Naive thymus-derived CD4-positive, alpha-beta T cell (primary cell): ENCODE results near the gene MAT2B. TPM values are rescaled to one million over a fixed set of nuclear protein-coding genes. Genes with fewer than 3 reads are reported as not detected.

Experiments used
- ATAC-seq: fragments of 150-1000 bp; cut with Tn5 transposase; 2 replicates; pipeline ENCODE4 v1.10.0; 2021; ENCODE audit warnings: mild to moderate bottlenecking, moderate library complexity
- CTCF ChIA-PET: fragments of 350-600 bp; sonication (Branson Sonifier 250); formaldehyde crosslinking; loops from one replicate; lab custom pipeline; 2021; ENCODE audit warnings: antibody characterized with exemption; lab: Charles Lee
- POLR2A ChIA-PET: fragments of 350-600 bp; sonication (Branson Sonifier 250); formaldehyde crosslinking; loops from one replicate; lab custom pipeline; 2021; ENCODE audit warnings: antibody characterized with exemption, inconsistent platforms; lab: Charles Lee
- DNase-seq, 9 donors: peaks; one replicate each; pipeline versions ENCODE4 v3.0.0 to v3.0.0-alpha.2; 2020 to 2022; ENCODE audit warnings: mixed read lengths in 1 of 9
- H3K27ac ChIP-seq: one replicate; pipeline ENCODE4 v1.7.0; 2013; ENCODE audit warnings: mild to moderate bottlenecking, low read depth, low read length, moderate library complexity
- H3K27me3 ChIP-seq, 2 donors: one replicate each; pipeline ENCODE4 v1.7.0; 2013; ENCODE audit warnings: low read length in 2 of 2, mild to moderate bottlenecking in 2 of 2, moderate library complexity in 2 of 2; ENCODE audit not compliant: control insufficient read depth in 2 of 2, insufficient read depth in 2 of 2
- H3K36me3 ChIP-seq, 3 experiments: 1 replicate in 2 of 3; 2 replicates in 1 of 3; pipeline ENCODE4 v1.7.0; 2013; ENCODE audit warnings: low read length in 3 of 3, mild to moderate bottlenecking in 3 of 3, moderate library complexity in 1 of 3; ENCODE audit not compliant: insufficient read depth in 3 of 3, control insufficient read depth in 2 of 3
- H3K4me1 ChIP-seq, 2 donors: one replicate each; pipeline ENCODE4 v1.7.0; 2013; ENCODE audit warnings: low read length in 2 of 2, mild to moderate bottlenecking in 2 of 2, moderate library complexity in 1 of 2; ENCODE audit not compliant: control insufficient read depth in 2 of 2, insufficient read depth in 2 of 2
- H3K4me3 ChIP-seq: 2 replicates; pipeline ENCODE4 v1.7.0; 2013; ENCODE audit warnings: mild to moderate bottlenecking, low read length
- H3K9me3 ChIP-seq, 3 experiments: 1 replicate in 2 of 3; 2 replicates in 1 of 3; pipeline ENCODE4 v1.7.0; 2013; ENCODE audit warnings: low read length in 3 of 3; ENCODE audit not compliant: control insufficient read depth in 2 of 3
- H3K27ac Mint-ChIP-seq, 9 donors: one replicate each; pipeline ENCODE4 v1.8.0; 2020 to 2022; ENCODE audit warnings: mixed read lengths in 9 of 9, mild to moderate bottlenecking in 8 of 9, moderate library complexity in 5 of 9, inconsistent platforms in 2 of 9
- H3K27me3 Mint-ChIP-seq, 5 donors: one replicate each; pipeline ENCODE4 v1.8.0; 2021 to 2022; ENCODE audit warnings: mixed read lengths in 5 of 5, mild to moderate bottlenecking in 1 of 5
- H3K36me3 Mint-ChIP-seq, 5 donors: one replicate each; pipeline ENCODE4 v1.8.0; 2020 to 2022; ENCODE audit warnings: mixed read lengths in 5 of 5, mild to moderate bottlenecking in 3 of 5, inconsistent platforms in 1 of 5
- H3K4me1 Mint-ChIP-seq, 7 donors: one replicate each; pipeline ENCODE4 v1.8.0; 2020 to 2022; ENCODE audit warnings: mixed read lengths in 7 of 7, mild to moderate bottlenecking in 3 of 7, inconsistent platforms in 1 of 7
- H3K4me3 Mint-ChIP-seq, 10 donors: one replicate each; pipeline ENCODE4 v1.8.0; 2020 to 2022; ENCODE audit warnings: mild to moderate bottlenecking in 10 of 10, mixed read lengths in 10 of 10, moderate library complexity in 6 of 10, inconsistent platforms in 2 of 10
- H3K9me3 Mint-ChIP-seq, 11 donors: one replicate each; pipeline ENCODE4 v1.8.0; 2020 to 2022; ENCODE audit warnings: mixed read lengths in 11 of 11, mild to moderate bottlenecking in 4 of 11, inconsistent platforms in 1 of 11, moderate library complexity in 1 of 11
- intact Hi-C, 2 donors: fragments of 100-400 bp; cut with micrococcal nuclease; formaldehyde crosslinking; loops; one replicate each; pipeline ENCODE4 v1.15.1; 2023
- polyA plus RNA-seq, 2 donors: library from polyadenylated mRNA; unstranded; fragments of 300-500 nt; fragmentation: Illumina TruSeq; gene quantifications; one replicate each; pipeline ENCODE4 v1.2.3, GENCODE V29; 2021
- total RNA-seq, 6 experiments: library from RNA in 5 of 6; stranded (reverse) in 5 of 6; gene quantifications; 1 replicate in 5 of 6; 2 replicates in 1 of 6; pipeline ENCODE4 v1.2.3 and lab custom pipeline; 2021 to 2026

Gene MAT2B
- total and polyA plus RNA-seq, 7 experiments from 2014 or later, result 47.7 to 322 (median 126) TPM

- ChIA-PET POLR2A (interaction anchor here (0.6 to 9.7 kb wide), 17 partner anchors 8 to 445 kb away, joined by 3 to 238 read pairs (median 6); partner anchors contain the start of genes CCNG1 and MAT2B), CTCF (interaction anchor here (0.9 to 3.4 kb wide), 9 partner anchors 15 to 51 kb away, joined by 3 to 18 read pairs (median 4); partner anchors contain the start of genes CCNG1 and MAT2B)
- Mint-ChIP-seq H3K4me1 (peaks cover 19 to 63% (median 54%) of the 10 kb centered on the region in 7 donors), H3K36me3 (peaks cover 6 to 24% (median 16%) of the 10 kb centered on the region in 5 donors), H3K27ac (peak within 1 kb of the TSS; percentile 99 to 100 (median 99)), H3K9me3 (peaks cover 0 to 6% (median 0%) of the 10 kb centered on the region in 11 donors), H3K4me3 (peak within 1 kb of the TSS; percentile 90 to 99 (median 97)), H3K27me3 (no peaks in the 10 kb centered on the region)
- H3K27ac ChIP-seq, result peak within 1 kb of the TSS; percentile 98
- intact Hi-C loops, result loop anchor here (1.0 kb wide), 4 partner anchors 10 to 45 kb away; partner anchors contain the start of genes CCNG1 (in 2 of the 2) and MAT2B (in 2 of the 2)
- no peaks in the 10 kb centered on the region for H3K27me3 ChIP-seq
- peak; percentile 94 to 99 (median 98) for DNase-seq
- ATAC-seq, result peak; percentile 89
- H3K36me3 ChIP-seq, result peaks cover 0 to 9% (median 2%) of the 10 kb centered on the region in 3 experiments
- peaks cover 8 to 23% of the 10 kb centered on the region in 2 donors for H3K4me1 ChIP-seq
- no peaks in the 10 kb centered on the region for H3K9me3 ChIP-seq
- H3K4me3 ChIP-seq, result peak within 1 kb of the TSS; percentile 91
These were observed 45.4 kb upstream of the MAT2B start, which contains the start of gene NUDCD2 for GRCh38 chr5:163459819-163460561. NUDCD2 (minus strand) TSS chr5:163460102; CDS start chr5:163460050, 52 bp downstream.

GRCh38 chr5:163460562-163461171 lies 44.8 kb upstream of the MAT2B start, which contains the start of gene HMMR:
HMMR (plus strand) TSS chr5:163460632; CDS start chr5:163460693, 61 bp downstream.
- H3K9me3 ChIP-seq, result no peaks in the 10 kb centered on the region
- Mint-ChIP-seq H3K4me1 (peaks cover 17 to 57% (median 47%) of the 10 kb centered on the region in 7 donors), H3K4me3 (peak within 1 kb of the TSS; percentile 90 to 99 (median 97)), H3K9me3 (peaks cover 0 to 6% (median 0%) of the 10 kb centered on the region in 11 donors), H3K27me3 (no peaks in the 10 kb centered on the region), H3K27ac (peak within 1 kb of the TSS; percentile 99 to 100 (median 99)), H3K36me3 (peaks cover 4 to 20% (median 9%) of the 10 kb centered on the region in 5 donors)
- no peak for DNase-seq
- ChIA-PET POLR2A (interaction anchor here (0.7 to 9.7 kb wide), 13 partner anchors 7 to 445 kb away, joined by 3 to 238 read pairs (median 7); partner anchors contain the start of genes CCNG1 and MAT2B), CTCF (interaction anchor here (0.9 to 3.4 kb wide), 7 partner anchors 13 to 45 kb away, joined by 3 to 18 read pairs (median 3); partner anchors contain the start of genes CCNG1 and MAT2B)
- no peaks in the 10 kb centered on the region for H3K27me3 ChIP-seq
- H3K36me3 ChIP-seq, result peaks cover 0 to 2% (median 0%) of the 10 kb centered on the region in 3 experiments
- intact Hi-C loops, result loop anchor here (1.0 kb wide), 3 partner anchors 13 to 45 kb away; partner anchors contain the start of genes CCNG1 (in 2 of the 2) and MAT2B (in 2 of the 2)
- H3K4me1 ChIP-seq, result peaks cover 8 to 23% of the 10 kb centered on the region in 2 donors
- ATAC-seq, result no peak
- H3K4me3 ChIP-seq, result peak within 1 kb of the TSS; percentile 91
- H3K27ac ChIP-seq, result peak within 1 kb of the TSS; percentile 98

GRCh38 chr5:163463063-163463435 lies 42.4 kb upstream of the MAT2B start:
- Histone ChIP-seq H3K36me3 (no peaks in the 10 kb centered on the region), H3K4me3 (no peak overlapping the region), H3K9me3 (no peaks in the 10 kb centered on the region), H3K27ac (no peak overlapping the region), H3K27me3 (no peaks in the 10 kb centered on the region), H3K4me1 (peaks cover 8 to 23% of the 10 kb centered on the region in 2 donors)
- H3K9me3 Mint-ChIP-seq, result peaks cover 0 to 6% (median 0%) of the 10 kb centered on the region in 11 donors
- ChIA-PET CTCF (interaction anchor here (3.4 kb wide), 1 partner anchor 39 kb away, joined by 18 read pairs; no protein-coding TSS in a partner anchor), POLR2A (interaction anchor here (5.7 to 9.7 kb wide), 2 partner anchors 23 to 43 kb away, joined by 108 to 238 read pairs; partner anchors contain the start of genes CCNG1 and MAT2B)
- no peak overlapping the region for H3K4me3 Mint-ChIP-seq
- H3K27me3 Mint-ChIP-seq, result no peaks in the 10 kb centered on the region
- ATAC-seq (no peak), DNase-seq (no peak)
- H3K27ac Mint-ChIP-seq, result peak overlapping the region in 1 of 9 donors; percentile 99
- intact Hi-C loops, result no loop called here
- H3K4me1 Mint-ChIP-seq, result peaks cover 9 to 50% (median 27%) of the 10 kb centered on the region in 7 donors
- H3K36me3 Mint-ChIP-seq, result peaks cover 0 to 13% (median 0%) of the 10 kb centered on the region in 5 donors

- Histone ChIP-seq H3K27ac (no peak overlapping the region), H3K4me3 (no peak overlapping the region), H3K36me3 (no peaks in the 10 kb centered on the region), H3K4me1 (peaks cover 0 to 3% of the 10 kb centered on the region in 2 donors), H3K27me3 (no peaks in the 10 kb centered on the region), H3K9me3 (no peaks in the 10 kb centered on the region)
- H3K4me3 Mint-ChIP-seq, result no peak overlapping the region
- H3K4me1 Mint-ChIP-seq, result peaks cover 0 to 37% (median 0%) of the 10 kb centered on the region in 7 donors
- DNase-seq, result no peak
- H3K27ac Mint-ChIP-seq, result peak overlapping the region in 1 of 9 donors; percentile 76
- intact Hi-C loops, result no loop called here
- no peak for ATAC-seq
- CTCF ChIA-PET, result interaction anchor here (0.9 kb wide), 1 partner anchor 9 kb away, joined by 3 read pairs; no protein-coding TSS in a partner anchor
- H3K9me3 Mint-ChIP-seq, result no peaks in the 10 kb centered on the region
- no peaks in the 10 kb centered on the region for H3K27me3 Mint-ChIP-seq
- peaks cover 0 to 23% (median 0%) of the 10 kb centered on the region in 5 donors for H3K36me3 Mint-ChIP-seq
- POLR2A ChIA-PET, result interaction anchor here (0.5 to 8.7 kb wide), 3 partner anchors 8 to 36 kb away, joined by 3 to 65 read pairs (median 7); partner anchors contain the start of genes HMMR, MAT2B and NUDCD2
These were observed 37.7 kb upstream of the MAT2B start for GRCh38 chr5:163467682-163468081.

GRCh38 chr5:163473635-163474243 lies 31.7 kb upstream of the MAT2B start:
- DNase-seq (peak in 4 of 9 donors; percentile 12 to 48 (median 36)), ATAC-seq (peak; percentile 84)
- Mint-ChIP-seq H3K27ac (no peak overlapping the region), H3K9me3 (no peaks in the 10 kb centered on the region), H3K27me3 (no peaks in the 10 kb centered on the region), H3K36me3 (peaks cover 0 to 19% (median 0%) of the 10 kb centered on the region in 5 donors), H3K4me3 (no peak overlapping the region), H3K4me1 (peaks cover 0 to 13% (median 0%) of the 10 kb centered on the region in 7 donors)
- ChIA-PET CTCF (interaction anchor here (0.6 to 2.7 kb wide), 11 partner anchors 9 to 43 kb away, joined by 3 to 20 read pairs (median 4); partner anchors contain the start of genes HMMR and MAT2B), POLR2A (interaction anchor here (0.6 to 8.7 kb wide), 6 partner anchors 13 to 83 kb away, joined by 3 to 65 read pairs (median 8); partner anchors contain the start of genes HMMR, MAT2B and NUDCD2)
- Histone ChIP-seq H3K27ac (no peak overlapping the region), H3K36me3 (no peaks in the 10 kb centered on the region), H3K27me3 (no peaks in the 10 kb centered on the region), H3K9me3 (no peaks in the 10 kb centered on the region), H3K4me3 (no peak overlapping the region), H3K4me1 (no peaks in the 10 kb centered on the region)
- intact Hi-C loops, result loop anchor here (1.0 to 2.0 kb wide), 4 partner anchors 12 to 91 kb away; partner anchors contain the start of gene MAT2B (in 1 of the 2)
